GM23248 (cell line): Measurements from ENCODE around the gene ZBTB48. TPM values are rescaled to one million over a fixed set of nuclear protein-coding genes. Genes with fewer than 3 reads are reported as not detected.

Experiments
- DNase-seq: peaks from one replicate; pipeline ENCODE4 v3.0.0-alpha.2; 2015
- H2AFZ ChIP-seq: fragments of 200-600 bp; sonication (generic); 2 replicates; pipeline ENCODE4 v1.6.1; 2016; ENCODE audit warnings: antibody characterized with exemption
- H3F3A ChIP-seq: fragments of 200-600 bp; sonication (generic); 2 replicates; pipeline ENCODE4 v1.6.1; 2016; ENCODE audit warnings: mild to moderate bottlenecking, antibody characterized with exemption, mixed run types; ENCODE audit not compliant: insufficient read depth
- H3K27ac ChIP-seq: fragments of 200-600 bp; sonication (generic); 2 replicates; pipeline ENCODE4 v1.5.1; 2016; ENCODE audit warnings: mild to moderate bottlenecking
- H3K27me3 ChIP-seq: fragments of 200-600 bp; sonication (generic); replicated peaks from 2 replicates; pipeline ENCODE4 v1.6.1; 2016; ENCODE audit warnings: mild to moderate bottlenecking; ENCODE audit not compliant: insufficient read depth
- H3K36me3 ChIP-seq: fragments of 200-600 bp; sonication (generic); 2 replicates; pipeline ENCODE4 v1.6.1; 2016; ENCODE audit warnings: low read depth, mild to moderate bottlenecking
- H3K4me1 ChIP-seq: fragments of 200-600 bp; sonication (generic); 2 replicates; pipeline ENCODE4 v1.6.1; 2016; ENCODE audit warnings: mild to moderate bottlenecking; ENCODE audit not compliant: insufficient read depth
- H3K4me2 ChIP-seq: fragments of 200-600 bp; sonication (generic); one replicate; pipeline ENCODE4 v1.6.1; 2016; ENCODE audit warnings: mild to moderate bottlenecking; ENCODE audit not compliant: unreplicated experiment
- H3K4me3 ChIP-seq: fragments of 200-600 bp; sonication (generic); 2 replicates; pipeline ENCODE4 v1.5.1; 2016; ENCODE audit warnings: mild to moderate bottlenecking
- H3K79me2 ChIP-seq: fragments of 200-600 bp; sonication (generic); 2 replicates; pipeline ENCODE4 v1.6.1; 2016; ENCODE audit warnings: mild to moderate bottlenecking; ENCODE audit not compliant: insufficient read depth
- H3K9ac ChIP-seq: fragments of 200-600 bp; sonication (generic); 2 replicates; pipeline ENCODE4 v1.6.1; 2016; ENCODE audit warnings: mild to moderate bottlenecking
- H3K9me2 ChIP-seq: fragments of 200-600 bp; sonication (generic); 2 replicates; pipeline ENCODE4 v1.6.1; 2016; ENCODE audit warnings: mixed run types, mild to moderate bottlenecking, moderate library complexity; ENCODE audit not compliant: insufficient read depth
- H3K9me3 ChIP-seq: fragments of 200-600 bp; sonication (generic); one replicate; pipeline ENCODE4 v1.6.1; 2017; ENCODE audit warnings: low read depth
- H4K20me1 ChIP-seq: fragments of 200-600 bp; sonication (generic); 2 replicates; pipeline ENCODE4 v1.6.0; 2016; ENCODE audit not compliant: insufficient read depth
- EZH2 ChIP-seq: fragments of 200-600 bp; sonication (generic); IDR thresholded peaks from 2 replicates; pipeline ENCODE4 v1.6.1; 2018; ENCODE audit warnings: antibody characterized with exemption, mild to moderate bottlenecking; ENCODE audit not compliant: insufficient read depth, poor library complexity, severe bottlenecking
- EZH2phosphoT487 ChIP-seq: fragments of 200-600 bp; sonication (generic); IDR thresholded peaks from 2 replicates; pipeline ENCODE4 v1.6.1; 2018; ENCODE audit warnings: antibody characterized with exemption, moderate library complexity, mild to moderate bottlenecking, low read depth; ENCODE audit not compliant: insufficient read depth
- WGBS, 2 experiments: methylation state at CpG; one replicate each; pipeline ENCODE4 v1.1.6; 2015 to 2017; ENCODE audit warnings: low lambda C conversion rate in 2 of 2, low coverage in 1 of 2; ENCODE audit errors: missing lambda C conversion rate in 2 of 2; 5-methylcytosine and 5-hydroxymethylcytosine counted together
- in situ Hi-C: fragments of 300-500 bp; cut with MboI; formaldehyde crosslinking; loops from 2 replicates; pipeline ENCODE4 v1.15.0; 2020
- polyA plus RNA-seq: library from polyadenylated mRNA; unstranded; fragments of >200 nt; fragmentation: Nextera tagmentation; extraction: Ambion mirVana; gene quantifications from 2 replicates; pipeline ENCODE4 v1.2.1, GENCODE V29; 2016
- total RNA-seq: library from RNA; depleted of rRNA; stranded (reverse); fragments of >200 nt; shearing (Covaris generic); gene quantifications from 2 replicates; pipeline ENCODE4 v1.2.3, GENCODE V29; 2014

Gene ZBTB48
- total and polyA plus RNA-seq, 2 experiments from 2014 or later: 15.4 to 16.4 TPM

DNA sequence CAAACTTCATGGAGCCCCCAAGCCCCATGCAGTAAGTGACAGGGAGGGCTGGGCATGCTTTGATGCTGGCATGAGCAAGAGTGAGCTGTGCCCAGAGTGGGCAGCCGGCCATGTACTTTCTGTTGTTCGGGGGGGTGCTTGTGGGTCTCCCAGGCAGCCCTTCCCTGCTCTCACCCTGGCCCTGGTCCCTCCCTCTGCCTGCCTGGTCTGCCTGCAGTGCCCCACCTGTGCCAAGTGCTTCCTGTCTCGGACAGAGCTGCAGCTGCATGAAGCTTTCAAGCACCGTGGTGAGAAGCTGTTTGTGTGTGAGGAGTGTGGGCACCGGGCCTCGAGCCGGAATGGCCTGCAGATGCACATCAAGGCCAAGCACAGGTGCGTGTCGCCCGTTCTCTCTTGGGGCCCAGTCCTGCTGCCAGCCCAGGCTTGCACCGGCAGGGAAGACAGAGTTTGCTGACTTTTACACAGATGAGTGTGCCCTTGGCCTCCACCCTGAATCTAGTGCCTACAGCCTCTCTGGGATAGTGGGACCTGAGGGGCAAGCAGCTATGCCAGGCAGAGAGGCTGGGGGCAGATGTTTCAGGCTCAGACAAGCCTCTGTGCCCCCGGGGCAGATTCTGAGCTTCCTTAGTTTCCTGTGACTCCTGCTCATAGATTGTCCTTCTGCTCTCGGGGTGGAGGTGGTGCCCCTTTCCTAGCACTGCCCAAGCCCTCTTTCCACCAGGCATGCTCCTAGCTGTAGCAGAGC lies 7.6 kb downstream of the ZBTB48 start:
- no peak overlapping the region for H3K9ac ChIP-seq
- H3F3A ChIP-seq: peaks cover 23% of the 10 kb centered on the region
- no peak overlapping the region for H2AFZ ChIP-seq
- peak; percentile 26 for DNase-seq
- in situ Hi-C loops: no loop called here
- no peaks in the 10 kb centered on the region for H3K9me3 ChIP-seq
- no peak overlapping the region for H3K4me3 ChIP-seq
- H4K20me1 ChIP-seq: no peaks in the 10 kb centered on the region
- no peak overlapping the region for H3K4me2 ChIP-seq
- H3K36me3 ChIP-seq: peaks cover 6% of the 10 kb centered on the region; the same call in 1 of the 2 replicates
- TF ChIP-seq EZH2: no peak
- no peak for TF ChIP-seq EZH2phosphoT487
- no peaks in the 10 kb centered on the region for H3K9me2 ChIP-seq
- H3K4me1 ChIP-seq: no peaks in the 10 kb centered on the region
- no peaks in the 10 kb centered on the region for H3K27me3 ChIP-seq
- WGBS, 2 experiments: 61 to 63% methylated on average over 13 of the region's 13 CpGs
- H3K27ac ChIP-seq: no peak overlapping the region
- H3K79me2 ChIP-seq: peaks cover 33% of the 10 kb centered on the region; the same call in 1 of the 2 replicates

- no peak for DNase-seq
- peaks cover 33% of the 10 kb centered on the region for H3K79me2 ChIP-seq
- in situ Hi-C loops: no loop called here
- H3K9me2 ChIP-seq: no peaks in the 10 kb centered on the region
- H3K9ac ChIP-seq: no peak overlapping the region
- no peak overlapping the region for H3K4me2 ChIP-seq
- no peaks in the 10 kb centered on the region for H4K20me1 ChIP-seq
- H3K27ac ChIP-seq: no peak overlapping the region
- no peak overlapping the region for H3K4me3 ChIP-seq
- TF ChIP-seq EZH2 (no peak), EZH2phosphoT487 (no peak)
- no peaks in the 10 kb centered on the region for H3K27me3 ChIP-seq
- no peaks in the 10 kb centered on the region for H3K9me3 ChIP-seq
- no peaks in the 10 kb centered on the region for H3K4me1 ChIP-seq
- WGBS, 2 experiments: 91 to 93% methylated on average over 25 of the region's 25 CpGs
- H3F3A ChIP-seq: peaks cover 23% of the 10 kb centered on the region
- no peak overlapping the region for H2AFZ ChIP-seq
- peaks cover 6% of the 10 kb centered on the region; the same call in 1 of the 2 replicates for H3K36me3 ChIP-seq
These were observed 8.5 kb downstream of the ZBTB48 start for GRCh38 chr1:6588128-6588892.

- Histone ChIP-seq H3K4me2 (no peak overlapping the region), H3F3A (peaks cover 23% of the 10 kb centered on the region), H3K27me3 (no peaks in the 10 kb centered on the region), H3K9ac (peak overlapping the region; percentile 3; the same call in 1 of the 2 replicates), H4K20me1 (no peaks in the 10 kb centered on the region), H3K36me3 (peaks cover 13% of the 10 kb centered on the region), H3K4me1 (no peaks in the 10 kb centered on the region), H3K9me2 (no peaks in the 10 kb centered on the region), H3K9me3 (no peaks in the 10 kb centered on the region), H3K27ac (no peak overlapping the region), H3K79me2 (peaks cover 33% of the 10 kb centered on the region), H3K4me3 (no peak overlapping the region), H2AFZ (no peak overlapping the region)
- DNase-seq: no peak
- in situ Hi-C loops: no loop called here
- 80 to 84% methylated on average over 22 to 23 of the region's 24 CpGs for WGBS, 2 experiments
- TF ChIP-seq EZH2 (no peak), EZH2phosphoT487 (no peak)
These were observed 9.2 kb downstream of the ZBTB48 start for GRCh38 chr1:6588893-6589520.

DNA sequence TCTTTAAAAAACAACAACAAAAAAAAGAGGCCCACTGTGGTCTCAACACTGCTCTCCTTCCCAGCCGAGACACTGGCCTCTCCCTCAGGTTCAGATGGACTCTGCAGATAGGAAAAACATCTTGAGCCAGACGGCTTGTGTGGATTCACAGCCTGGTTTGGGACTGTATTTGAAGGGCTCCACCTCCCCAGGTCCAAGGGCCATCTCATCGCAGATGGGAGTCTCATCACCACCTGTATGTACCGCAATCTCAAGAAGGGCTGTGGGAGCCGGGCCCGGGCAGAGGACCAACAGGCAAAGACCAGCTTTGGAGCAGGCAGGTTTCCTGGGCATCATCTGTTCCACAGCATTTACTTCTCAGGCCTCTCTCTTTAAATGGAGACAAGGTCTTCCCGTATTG lies 10.3 kb downstream of the ZBTB48 start:
- H4K20me1 ChIP-seq: no peaks in the 10 kb centered on the region
- H3K36me3 ChIP-seq: peaks cover 23% of the 10 kb centered on the region
- H3F3A ChIP-seq: peaks cover 23% of the 10 kb centered on the region
- no peak overlapping the region for H3K27ac ChIP-seq
- in situ Hi-C loops: no loop called here
- H3K9me3 ChIP-seq: no peaks in the 10 kb centered on the region
- TF ChIP-seq EZH2 (no peak), EZH2phosphoT487 (no peak)
- H2AFZ ChIP-seq: no peak overlapping the region
- H3K4me2 ChIP-seq: no peak overlapping the region
- H3K9ac ChIP-seq: no peak overlapping the region
- no peak overlapping the region for H3K4me3 ChIP-seq
- 76 to 82% methylated on average over 7 of the region's 7 CpGs for WGBS, 2 experiments
- peaks cover 37% of the 10 kb centered on the region for H3K79me2 ChIP-seq
- DNase-seq: no peak
- H3K9me2 ChIP-seq: no peaks in the 10 kb centered on the region
- H3K27me3 ChIP-seq: no peaks in the 10 kb centered on the region
- H3K4me1 ChIP-seq: no peaks in the 10 kb centered on the region
